ENCODE results near the gene FPGS. TPM values are rescaled to one million over a fixed set of nuclear protein-coding genes. Genes with fewer than 3 reads are reported as not detected.
"Not testable (repeated sequence)": the region's sequence is repeated elsewhere in the genome, so short reads cannot be mapped to it uniquely, and the experiment has no call there.

FPGS gene
- total RNA-seq, 1 experiment from 2014 or later = 32.8 TPM

- no peak for DNase-seq (ENCODE audit: low spot score)
Observed at GRCh38 chr9:127838375-127839078, 35.8 kb downstream of the FPGS start.

- no peak for DNase-seq (ENCODE audit: low spot score)
Observed at GRCh38 chr9:127841087-127841835, 38.6 kb downstream of the FPGS start.

GRCh38 chr9:127844821-127845359 is 42.2 kb downstream of the FPGS start:
- DNase-seq (ENCODE audit: low spot score) = no peak

GRCh38 chr9:127845619-127846018 is 42.9 kb downstream of the FPGS start:
- DNase-seq (ENCODE audit: low spot score) = not testable (repeated sequence)

- DNase-seq (ENCODE audit: low spot score) = no peak
Observed at GRCh38 chr9:127846443-127847177, 43.9 kb downstream of the FPGS start.

- DNase-seq (ENCODE audit: low spot score) = no peak
Observed at GRCh38 chr9:127847178-127847510, 44.5 kb downstream of the FPGS start.

- DNase-seq (ENCODE audit: low spot score) = no peak
Observed at GRCh38 chr9:127847833-127848755, 45.4 kb downstream of the FPGS start.

- no peak for DNase-seq (ENCODE audit: low spot score)
Observed at GRCh38 chr9:127848756-127849504, 46.2 kb downstream of the FPGS start.

GRCh38 chr9:127850286-127850830 is 47.7 kb downstream of the FPGS start:
- DNase-seq (ENCODE audit: low spot score) = no peak

GRCh38 chr9:127852829-127853228 is 50.1 kb downstream of the FPGS start:
- DNase-seq (ENCODE audit: low spot score) = no peak

GRCh38 chr9:127853312-127854183 is 50.9 kb downstream of the FPGS start:
- no peak for DNase-seq (ENCODE audit: low spot score)

- no peak for DNase-seq (ENCODE audit: low spot score)
Observed at GRCh38 chr9:127854184-127854806, 51.6 kb downstream of the FPGS start, which contains the start of gene ENG. ENG (minus strand) TSS chr9:127854658; CDS start chr9:127854355, 303 bp downstream.

GRCh38 chr9:127854960-127855359 is 52.3 kb downstream of the FPGS start:
- no peak for DNase-seq (ENCODE audit: low spot score)

- no peak for DNase-seq (ENCODE audit: low spot score)
Observed at GRCh38 chr9:127855522-127855921, 52.8 kb downstream of the FPGS start.

GRCh38 chr9:127856094-127856728 is 53.5 kb downstream of the FPGS start:
- DNase-seq (ENCODE audit: low spot score) = no peak

- no peak for DNase-seq (ENCODE audit: low spot score)
Observed at GRCh38 chr9:127856729-127857116, 54.0 kb downstream of the FPGS start.

- no peak for DNase-seq (ENCODE audit: low spot score)
Observed at GRCh38 chr9:127857278-127857677, 54.6 kb downstream of the FPGS start.

- no peak for DNase-seq (ENCODE audit: low spot score)
Observed at GRCh38 chr9:127858041-127858512, 55.4 kb downstream of the FPGS start.

Measured in H4 (cell line).